ENCODE data around the gene CDH4.

The CDH4 gene

DNA sequence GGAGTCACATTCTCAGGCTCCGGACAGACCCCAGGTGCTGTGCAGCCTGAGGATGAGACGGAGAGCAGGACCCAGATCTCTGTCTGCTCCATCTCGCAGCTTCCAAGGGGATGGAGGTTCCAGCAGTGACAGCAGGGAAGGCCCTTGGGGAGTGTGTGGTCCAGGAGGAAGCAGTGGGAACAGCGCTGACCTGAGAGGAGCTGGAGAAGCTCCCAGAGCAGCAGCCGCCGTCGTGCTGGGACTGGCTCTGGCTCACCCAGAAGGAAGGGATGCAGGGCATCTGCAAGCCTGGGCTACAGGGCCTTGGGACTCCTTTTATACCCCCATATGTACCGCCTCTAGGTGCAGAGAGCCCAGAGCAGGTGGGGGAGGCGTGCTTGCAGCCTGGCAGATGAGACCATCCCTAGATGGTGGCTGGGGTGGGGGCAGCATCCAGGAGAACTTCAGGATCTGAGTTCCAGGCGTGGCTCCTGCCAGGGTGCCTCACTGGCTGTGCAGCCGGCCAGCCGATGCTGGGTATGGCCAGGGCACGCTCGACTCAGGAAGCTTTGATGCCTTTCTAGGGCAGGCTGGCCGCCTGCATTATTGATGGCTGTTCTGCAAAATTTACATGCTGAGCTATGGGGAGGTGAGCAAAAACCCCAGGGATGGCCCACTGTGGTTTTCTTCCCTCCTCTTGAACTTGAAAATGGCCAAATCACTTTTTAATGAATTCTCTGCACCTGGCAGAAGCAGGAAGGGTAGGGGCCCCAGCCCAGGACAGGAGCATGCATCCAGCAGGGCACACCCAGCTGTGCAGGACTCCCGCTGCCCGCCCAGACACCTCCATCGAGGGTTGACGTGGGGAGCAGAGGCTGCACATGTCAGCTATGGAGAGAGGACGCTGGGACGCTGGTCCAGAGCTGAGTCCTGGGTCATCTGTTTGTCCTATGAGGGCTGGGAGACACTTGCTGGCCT lies 634.0 kb downstream of the CDH4 start:
- no peak overlapping the region for H3K27ac ChIP-seq
- H3K4me3 ChIP-seq = no peak overlapping the region

DNA sequence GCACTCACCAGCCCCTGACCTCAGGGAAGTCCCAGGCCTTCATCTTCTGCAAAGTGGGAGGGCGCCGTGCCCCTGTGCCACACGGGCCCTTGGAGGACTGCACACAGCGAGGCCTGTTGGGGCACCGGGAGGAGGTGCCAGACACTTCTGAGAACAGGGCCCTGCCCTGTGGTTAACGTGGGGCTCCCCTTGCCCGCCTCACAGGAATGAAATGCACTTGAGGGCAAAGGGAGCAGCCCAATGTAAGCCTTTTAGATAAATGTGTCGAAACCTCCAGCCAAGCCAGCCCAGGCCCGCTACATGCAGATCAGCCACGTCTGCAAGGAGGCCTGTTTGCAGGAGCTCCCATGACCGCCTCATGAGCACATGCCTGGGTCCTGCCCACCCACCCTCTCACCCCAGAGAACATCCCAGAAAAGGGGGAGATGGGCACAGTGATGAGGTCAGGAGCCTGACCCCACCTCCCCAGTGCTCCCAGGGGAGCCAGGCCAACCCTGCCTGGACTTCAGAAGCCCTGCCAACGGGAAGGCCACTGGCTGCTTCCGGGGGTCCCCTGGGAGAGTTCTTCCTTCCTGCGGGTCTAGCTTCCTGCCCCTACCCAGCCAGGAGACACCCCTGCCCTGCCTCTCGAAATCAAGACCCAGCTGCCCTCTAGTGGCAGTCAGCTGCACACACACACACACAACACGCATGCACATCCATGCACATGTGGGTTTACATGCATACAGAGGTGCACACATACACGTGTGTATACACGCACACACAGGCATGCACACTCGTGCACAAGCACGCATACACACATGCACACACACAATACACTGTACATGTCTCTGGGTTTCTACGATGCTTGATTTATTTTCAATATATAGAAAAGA lies 634.9 kb downstream of the CDH4 start:
- Histone ChIP-seq H3K4me3 (no peak overlapping the region), H3K27ac (no peak overlapping the region)

DNA sequence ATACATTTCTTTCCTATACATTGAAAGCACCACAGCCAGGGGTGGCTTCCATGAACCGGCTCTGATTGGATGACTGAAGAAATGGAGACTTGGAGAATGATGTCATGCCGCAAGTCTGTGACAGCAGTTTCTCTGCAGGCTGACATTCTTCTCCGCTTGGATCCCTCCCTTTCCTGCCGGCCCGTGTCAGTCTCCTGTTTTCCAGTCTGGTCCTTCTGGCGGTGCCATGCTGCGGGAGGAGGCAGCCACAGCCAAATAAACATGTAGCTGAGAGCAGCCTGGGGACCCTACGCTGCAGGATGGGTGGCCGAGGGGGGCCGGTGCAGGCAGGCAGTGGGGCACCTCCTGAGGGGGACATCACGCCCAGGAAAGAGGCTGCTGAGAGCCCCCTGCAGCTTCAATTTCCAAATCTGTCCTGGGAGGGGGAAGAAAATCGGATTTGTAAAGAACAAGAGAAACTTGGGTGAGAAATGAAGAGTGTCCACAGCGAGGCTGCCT lies 635.6 kb downstream of the CDH4 start:
- no peak overlapping the region for H3K27ac ChIP-seq
- H3K4me3 ChIP-seq = no peak overlapping the region

DNA sequence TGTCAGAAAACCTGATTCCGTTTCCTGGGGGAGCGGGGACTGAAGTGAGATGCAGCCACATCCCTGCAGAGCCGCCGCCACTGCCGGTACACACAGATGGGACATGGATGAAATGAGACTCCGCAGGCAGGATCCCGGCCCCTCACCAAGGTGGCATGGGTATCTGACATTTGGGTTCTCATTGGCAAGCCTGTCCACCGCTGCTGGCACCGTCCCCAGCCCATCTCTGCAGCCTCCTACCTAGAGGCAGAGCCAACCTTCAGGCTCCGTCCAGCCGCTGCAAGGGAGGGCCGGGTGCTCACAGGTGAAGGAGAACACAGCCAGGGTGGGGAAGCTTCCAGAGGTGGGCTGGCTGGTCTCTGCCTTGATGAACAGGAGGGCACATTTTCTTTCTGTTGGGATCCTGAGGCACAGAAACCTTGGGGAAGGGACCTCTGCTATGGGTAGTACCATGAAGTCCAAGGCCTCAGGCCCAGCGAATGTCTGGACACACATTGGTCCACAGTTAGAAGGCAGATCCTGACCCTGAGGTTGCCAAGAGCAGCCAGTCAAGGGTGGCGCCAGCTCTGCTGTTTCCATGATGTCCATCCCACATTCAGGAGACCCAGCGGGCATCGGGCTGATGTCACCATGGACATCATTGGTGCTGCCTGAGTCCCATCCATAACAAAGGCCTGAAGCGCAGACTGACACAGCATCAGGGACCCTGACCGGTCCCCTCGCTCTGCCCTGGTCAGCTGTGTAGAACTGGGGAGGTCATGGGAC lies 636.2 kb downstream of the CDH4 start:
- H3K4me3 ChIP-seq = no peak overlapping the region
- H3K27ac ChIP-seq = no peak overlapping the region

DNA sequence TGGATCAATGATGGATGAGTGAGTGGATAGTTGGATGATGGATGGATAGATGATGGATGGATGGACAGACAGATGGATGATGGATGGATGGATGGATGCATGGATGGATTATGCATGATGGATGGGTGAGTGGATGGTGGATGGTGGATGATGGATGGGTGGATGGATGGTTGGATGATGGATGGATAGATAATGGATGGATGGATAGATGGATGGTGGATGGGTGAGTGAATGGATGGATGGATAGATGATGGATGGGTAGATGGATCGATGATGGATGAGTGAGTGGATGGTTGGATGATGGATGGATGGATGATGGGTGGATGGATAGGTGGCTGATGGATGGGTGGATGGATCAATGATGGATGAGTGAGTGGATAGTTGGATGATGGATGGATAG lies 637.6 kb downstream of the CDH4 start:
- no peak overlapping the region for H3K27ac ChIP-seq
- no peak overlapping the region for H3K4me3 ChIP-seq

DNA sequence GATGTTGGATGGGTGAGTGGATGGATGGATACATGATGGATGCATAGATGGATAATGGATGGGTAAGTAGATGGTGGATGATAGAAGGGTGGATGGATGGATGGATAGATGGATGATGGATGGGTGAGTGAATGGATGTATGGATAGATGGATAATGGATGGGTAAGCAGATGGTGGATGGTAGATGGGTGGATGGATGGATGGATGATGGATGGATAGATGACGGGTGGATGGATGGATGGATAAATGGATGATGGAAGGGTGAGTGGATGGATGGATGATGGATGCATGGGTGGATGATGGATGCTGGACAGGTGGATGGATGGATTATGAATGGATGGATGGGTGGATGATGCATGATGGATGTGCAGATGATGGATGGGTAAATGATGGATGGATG lies 638.1 kb downstream of the CDH4 start:
- no peak overlapping the region for H3K27ac ChIP-seq
- H3K4me3 ChIP-seq = no peak overlapping the region

DNA sequence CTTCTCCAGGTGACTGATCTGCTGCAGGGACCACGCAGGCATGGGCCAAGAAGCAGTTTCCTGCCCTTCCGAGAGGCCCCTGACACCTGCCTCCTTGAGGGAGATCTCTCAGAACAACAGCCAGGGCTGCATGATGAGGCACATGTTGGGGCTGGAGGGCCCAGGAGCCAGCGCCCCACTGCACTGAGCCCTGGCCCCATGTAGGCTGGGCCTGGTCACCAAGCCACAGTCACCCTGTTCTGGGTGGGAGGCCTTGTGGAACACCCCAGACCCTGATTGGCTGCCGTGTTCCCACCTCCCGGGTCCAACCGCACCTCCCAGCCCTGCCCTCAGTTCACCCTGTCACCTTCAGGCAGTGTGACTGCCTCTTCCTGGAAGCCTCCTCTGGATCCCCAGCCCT lies 639.4 kb downstream of the CDH4 start:
- Histone ChIP-seq H3K4me3 (no peak overlapping the region), H3K27ac (no peak overlapping the region)

DNA sequence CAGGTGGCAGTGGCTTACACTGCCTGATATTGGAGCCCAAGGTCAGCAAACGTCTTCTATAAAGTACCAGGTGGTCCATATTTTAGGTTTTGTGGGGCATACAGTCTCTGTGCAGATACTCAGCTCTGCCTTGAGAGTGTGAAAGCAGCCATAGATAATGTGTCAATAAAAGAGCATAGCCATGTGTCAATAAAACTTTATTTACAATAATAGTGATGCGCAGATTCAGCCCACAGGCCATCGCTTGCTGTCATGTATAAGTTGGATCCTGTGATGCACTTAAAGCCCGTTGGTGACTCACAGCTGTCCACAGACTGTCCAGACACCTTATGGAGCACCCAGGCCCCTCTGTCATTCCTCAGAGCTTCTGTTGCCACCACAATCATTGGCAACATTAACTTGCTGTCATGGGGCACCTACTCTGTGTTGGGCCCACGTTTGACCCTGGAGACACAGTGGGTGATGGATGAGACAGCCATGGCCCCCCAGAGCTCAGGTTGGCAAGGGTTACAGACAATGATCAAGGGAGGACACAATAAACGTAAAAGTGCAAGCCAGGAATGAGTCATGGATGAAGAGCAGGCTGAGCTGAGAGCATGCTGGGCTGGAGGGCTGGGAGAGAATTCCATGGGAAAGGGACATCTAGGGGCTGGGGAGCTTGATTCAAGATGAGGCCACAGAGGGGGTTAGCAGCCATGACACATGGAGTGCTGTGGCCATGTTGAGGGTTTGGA lies 640.0 kb downstream of the CDH4 start:
- Histone ChIP-seq H3K4me3 (no peak overlapping the region), H3K27ac (no peak overlapping the region)

DNA sequence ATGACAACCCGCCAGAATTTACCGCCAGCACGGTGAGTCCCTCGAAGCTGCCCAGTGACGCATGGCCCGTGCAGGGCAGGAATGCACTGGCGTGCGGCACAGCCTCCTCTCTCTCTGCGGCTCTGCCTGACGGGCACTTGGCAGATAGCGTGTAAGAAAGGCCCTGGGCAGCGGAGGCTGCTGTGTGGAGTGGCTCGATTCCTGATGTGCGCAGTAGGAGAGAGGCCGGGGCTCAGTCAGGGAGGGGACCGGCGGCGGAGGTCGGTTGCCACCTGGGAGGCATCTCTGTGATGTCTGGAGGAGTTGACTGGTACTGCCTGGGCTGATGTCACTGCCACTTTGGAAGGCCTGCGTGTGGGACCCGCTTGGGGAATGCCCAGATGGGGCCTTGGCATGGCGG lies 643.0 kb downstream of the CDH4 start:
- H3K4me3 ChIP-seq = no peak overlapping the region

DNA sequence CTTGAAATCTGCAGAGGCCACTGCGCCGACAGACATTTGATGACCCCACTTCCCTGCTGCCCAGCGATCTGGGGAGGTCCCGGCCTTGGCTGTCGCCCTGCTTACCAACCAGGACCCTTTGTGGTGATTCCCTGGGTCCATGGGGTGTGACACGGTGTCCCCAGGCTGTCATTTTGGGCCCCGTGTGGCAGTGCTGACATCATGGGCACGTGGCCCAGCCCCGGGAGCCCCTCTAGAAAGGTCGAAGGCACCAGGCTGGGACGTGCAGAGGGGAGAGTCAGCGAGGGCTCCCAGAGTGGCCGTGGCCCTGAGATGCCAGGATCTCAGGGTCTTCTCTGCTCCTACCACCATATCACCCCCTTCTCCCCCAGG lies 643.6 kb downstream of the CDH4 start:
- Histone ChIP-seq H3K4me3 (no peak overlapping the region), H3K27ac (no peak overlapping the region)

More for the DNA sequence above, 643.0 kb downstream of the CDH4 start:
- H3K27ac ChIP-seq = no peak overlapping the region

DNA sequence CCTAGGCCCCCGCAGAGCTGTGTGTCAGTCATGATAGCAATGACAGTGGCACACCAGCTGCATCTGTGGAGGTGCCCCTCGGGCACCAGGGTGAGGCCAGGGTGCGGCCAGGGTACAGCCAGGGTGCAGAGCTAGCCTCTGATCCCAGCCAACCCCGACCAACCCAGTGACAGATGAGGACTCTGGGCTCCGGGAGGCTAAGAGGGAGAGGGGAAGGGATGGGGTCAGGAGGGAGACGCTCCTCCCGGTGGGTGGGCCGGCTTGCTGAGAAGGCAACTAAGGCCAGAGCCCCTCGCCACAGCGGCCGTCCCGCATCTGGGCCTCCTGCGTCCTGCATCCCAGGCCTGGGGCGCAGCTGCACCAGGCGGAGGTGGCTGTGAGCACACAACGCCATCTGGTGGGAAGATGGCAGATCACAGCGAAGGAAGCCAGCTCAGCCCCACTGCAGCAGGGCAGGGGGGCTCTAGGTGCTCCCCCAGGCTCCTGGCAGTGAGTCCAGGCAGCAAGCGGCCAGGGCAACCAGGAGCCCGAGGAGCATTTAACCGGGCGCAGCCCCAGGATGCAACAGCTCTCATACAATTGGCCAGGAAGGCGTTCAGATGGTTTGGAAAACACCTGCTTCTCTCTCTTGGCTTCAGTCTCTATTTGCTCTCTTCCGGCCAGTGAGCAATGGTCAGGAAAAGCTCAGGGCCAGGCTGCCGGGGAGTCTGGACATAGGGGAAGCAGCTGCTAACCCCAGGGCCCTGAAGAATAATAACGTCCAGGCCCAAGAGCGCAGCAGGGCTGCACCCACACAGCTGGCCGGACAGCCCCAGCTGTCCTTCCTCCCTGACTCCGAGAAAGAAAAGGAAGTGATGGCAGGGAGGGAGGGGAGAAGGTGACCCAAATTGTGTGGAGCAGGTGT lies 644.2 kb downstream of the CDH4 start:
- Histone ChIP-seq H3K27ac (no peak overlapping the region), H3K4me3 (no peak overlapping the region)

DNA sequence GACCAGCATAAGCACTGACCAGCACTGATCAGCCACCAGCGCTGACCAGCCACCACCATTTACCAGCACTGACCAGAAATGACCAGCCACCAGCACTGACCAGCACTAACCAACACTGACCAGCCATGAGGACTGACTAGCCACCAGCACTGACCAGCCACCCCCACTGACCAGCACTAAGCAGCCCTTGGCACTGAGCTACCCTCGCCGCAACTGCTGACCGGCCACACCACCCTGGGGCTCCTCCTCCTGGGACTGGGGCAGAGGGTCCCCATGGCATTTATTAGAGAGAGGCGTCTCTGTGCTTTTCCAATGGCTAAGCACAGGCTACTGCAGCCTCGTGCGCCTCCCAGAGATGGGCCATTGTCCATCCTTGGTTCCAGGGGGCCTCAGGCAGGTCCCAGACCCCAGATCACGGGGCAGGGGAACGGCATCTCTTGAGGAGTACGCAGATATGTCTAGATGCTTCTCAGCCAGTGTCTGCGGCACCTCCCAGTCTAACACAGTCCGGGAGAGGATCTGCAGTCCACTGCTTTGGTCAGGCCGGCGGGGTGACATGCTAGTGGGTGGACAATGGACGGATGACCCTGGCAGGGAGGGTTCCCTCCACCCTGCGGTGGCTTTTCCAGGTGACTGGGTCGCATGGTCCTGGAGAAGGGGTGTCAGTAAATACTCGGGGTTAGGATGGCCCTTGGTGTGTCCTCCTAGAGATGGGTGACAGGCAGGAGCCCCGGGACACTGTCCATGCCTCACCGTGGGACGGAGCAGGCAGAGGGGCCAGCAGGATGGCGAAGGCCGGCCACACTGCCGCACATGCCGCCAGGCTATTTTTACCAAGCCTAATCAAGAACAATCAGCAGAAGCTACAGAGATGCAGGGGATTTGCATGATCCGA lies 645.6 kb downstream of the CDH4 start:
- H3K27ac ChIP-seq = no peak overlapping the region
- no peak overlapping the region for H3K4me3 ChIP-seq

DNA sequence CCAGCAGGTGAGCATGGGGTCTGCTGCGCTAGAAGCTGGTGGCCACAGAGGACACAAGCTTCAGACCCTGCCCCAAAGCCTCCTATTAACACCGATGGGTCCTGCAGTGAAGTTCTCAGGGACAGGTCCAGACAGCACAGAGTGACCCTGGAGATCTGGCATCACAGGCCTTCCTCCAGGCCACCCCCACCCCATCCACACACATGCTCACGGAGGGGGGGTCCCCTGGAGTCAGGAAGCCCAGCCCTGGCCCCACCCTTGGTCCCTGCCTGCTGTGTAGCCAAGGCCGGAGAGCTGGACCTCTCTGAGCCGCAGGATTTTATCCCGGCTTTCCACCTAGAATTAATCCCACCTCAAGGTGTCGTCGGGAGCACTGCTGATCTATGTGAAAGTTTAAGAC lies 646.3 kb downstream of the CDH4 start:
- Histone ChIP-seq H3K4me3 (no peak overlapping the region), H3K27ac (no peak overlapping the region)

DNA sequence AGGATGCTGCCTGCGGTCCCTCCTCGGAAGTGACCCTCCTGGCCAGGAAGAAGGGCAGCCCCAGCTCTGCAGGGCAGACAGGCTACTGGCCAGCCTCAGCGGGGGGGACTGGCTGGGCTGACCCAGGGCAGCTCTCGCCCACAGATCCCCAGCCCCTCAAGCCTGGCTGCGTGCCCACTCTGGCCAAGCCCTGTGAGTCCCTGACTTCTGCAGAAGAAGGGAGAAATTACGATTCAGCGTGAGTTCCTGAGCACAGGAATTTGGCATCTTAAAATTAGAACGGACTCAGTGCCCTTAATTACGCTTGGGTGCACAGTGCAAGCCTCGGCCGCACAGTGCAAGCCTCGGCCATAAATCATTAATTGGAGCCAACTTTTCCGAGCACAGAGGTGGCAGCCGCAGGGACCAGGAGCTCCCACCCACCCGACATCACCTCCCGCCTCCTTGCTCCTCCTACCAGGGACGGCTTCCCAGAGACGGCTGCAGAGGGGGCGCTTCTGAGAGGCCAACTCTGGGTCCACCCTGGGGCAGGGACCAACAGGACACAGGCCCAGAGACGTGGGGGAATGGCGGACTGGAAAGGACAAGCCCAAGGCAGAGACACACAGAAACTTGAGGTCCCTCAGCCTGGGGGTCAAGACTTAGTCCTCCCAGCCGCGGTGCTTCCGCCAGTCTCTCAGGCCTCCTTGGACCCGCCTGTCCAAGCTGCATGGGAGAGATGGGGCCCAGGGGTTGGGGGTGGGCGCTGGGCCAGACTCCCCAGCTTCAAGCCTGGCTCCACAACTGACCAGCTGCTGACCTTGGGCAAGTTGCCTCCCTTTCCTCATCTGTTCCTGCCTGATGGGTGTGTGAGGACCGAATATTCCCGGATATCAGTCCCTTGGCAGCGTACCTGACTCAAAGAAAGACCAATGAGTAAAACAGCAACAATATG lies 648.2 kb downstream of the CDH4 start:
- H3K27ac ChIP-seq = no peak overlapping the region

DNA sequence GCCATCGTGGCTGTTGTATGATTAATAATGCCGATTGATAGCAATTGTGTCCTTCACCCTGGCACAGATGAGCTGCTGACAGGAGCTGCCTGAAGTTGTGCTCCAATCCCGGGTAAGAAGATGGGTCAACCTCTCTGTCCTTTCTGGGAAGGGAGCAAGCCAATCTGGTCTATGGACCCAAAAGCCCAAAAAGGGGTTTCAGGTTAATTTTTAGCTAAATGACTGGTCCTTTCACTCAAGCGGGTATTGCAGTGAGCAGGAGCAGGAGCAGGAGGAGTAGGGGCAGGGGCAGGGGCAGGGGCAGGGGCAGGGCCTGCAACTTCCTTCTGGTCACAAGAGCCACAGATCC lies 648.9 kb downstream of the CDH4 start:
- Histone ChIP-seq H3K27ac (no peak overlapping the region), H3K4me3 (no peak overlapping the region)

More for the DNA sequence above, 648.2 kb downstream of the CDH4 start:
- no peak overlapping the region for H3K4me3 ChIP-seq
